Measurements from ENCODE around the gene PARD3B.

Gene PARD3B

GRCh38 chr2:204655101-204655500 lies 109.8 kb downstream of the PARD3B start:
- Histone ChIP-seq H3K4me3 (ENCODE audit: severe bottlenecking) (no peak overlapping the region), H3K27me3 (ENCODE audit: insufficient read depth, poor library complexity, severe bottlenecking) (no peaks in the 10 kb centered on the region), H3K27ac (ENCODE audit: poor library complexity, severe bottlenecking) (no peak overlapping the region), H3K36me3 (ENCODE audit: low read depth) (no peaks in the 10 kb centered on the region), H3K9me3 (ENCODE audit: severe bottlenecking) (no peaks in the 10 kb centered on the region), H3K4me1 (ENCODE audit: insufficient read depth, poor library complexity, severe bottlenecking) (peaks cover 3% of the 10 kb centered on the region)
- ATAC-seq (ENCODE audit: low read depth) = peak; percentile 46; the same call in 2 of the 3 replicates
- no peak for DNase-seq (ENCODE audit: low spot score)
- no peak for TF ChIP-seq CTCF (IDR thresholded peaks at IDR 0.05; ENCODE audit: poor library complexity, severe bottlenecking)

- no peak for ATAC-seq (ENCODE audit: low read depth)
- TF ChIP-seq CTCF (IDR thresholded peaks at IDR 0.05; ENCODE audit: poor library complexity, severe bottlenecking) = no peak
- Histone ChIP-seq H3K9me3 (ENCODE audit: severe bottlenecking) (no peaks in the 10 kb centered on the region), H3K27me3 (ENCODE audit: insufficient read depth, poor library complexity, severe bottlenecking) (no peaks in the 10 kb centered on the region), H3K4me3 (ENCODE audit: severe bottlenecking) (no peak overlapping the region), H3K27ac (ENCODE audit: poor library complexity, severe bottlenecking) (no peak overlapping the region), H3K36me3 (ENCODE audit: low read depth) (no peaks in the 10 kb centered on the region), H3K4me1 (ENCODE audit: insufficient read depth, poor library complexity, severe bottlenecking) (peaks cover 3% of the 10 kb centered on the region)
- no peak for DNase-seq (ENCODE audit: low spot score)
These were observed 110.4 kb downstream of the PARD3B start for GRCh38 chr2:204655626-204656025.

GRCh38 chr2:204657024-204657423 lies 111.7 kb downstream of the PARD3B start:
- TF ChIP-seq CTCF (IDR thresholded peaks at IDR 0.05; ENCODE audit: poor library complexity, severe bottlenecking) = no peak
- ATAC-seq (ENCODE audit: low read depth) = no peak
- no peaks in the 10 kb centered on the region for H3K36me3 ChIP-seq (ENCODE audit: low read depth)
- no peak overlapping the region for H3K27ac ChIP-seq (ENCODE audit: poor library complexity, severe bottlenecking)
- no peaks in the 10 kb centered on the region for H3K27me3 ChIP-seq (ENCODE audit: insufficient read depth, poor library complexity, severe bottlenecking)
- no peak for DNase-seq (ENCODE audit: low spot score)
- no peaks in the 10 kb centered on the region for H3K9me3 ChIP-seq (ENCODE audit: severe bottlenecking)
- no peak overlapping the region for H3K4me3 ChIP-seq (ENCODE audit: severe bottlenecking)
- peaks cover 3% of the 10 kb centered on the region for H3K4me1 ChIP-seq (ENCODE audit: insufficient read depth, poor library complexity, severe bottlenecking)

GRCh38 chr2:204662956-204663355 lies 117.7 kb downstream of the PARD3B start:
- Histone ChIP-seq H3K4me3 (ENCODE audit: severe bottlenecking) (no peak overlapping the region), H3K27me3 (ENCODE audit: insufficient read depth, poor library complexity, severe bottlenecking) (no peaks in the 10 kb centered on the region), H3K27ac (ENCODE audit: poor library complexity, severe bottlenecking) (no peak overlapping the region), H3K9me3 (ENCODE audit: severe bottlenecking) (no peaks in the 10 kb centered on the region), H3K4me1 (ENCODE audit: insufficient read depth, poor library complexity, severe bottlenecking) (peaks cover 18% of the 10 kb centered on the region), H3K36me3 (ENCODE audit: low read depth) (no peaks in the 10 kb centered on the region)
- DNase-seq (ENCODE audit: low spot score) = no peak
- no peak for ATAC-seq (ENCODE audit: low read depth)
- no peak for TF ChIP-seq CTCF (IDR thresholded peaks at IDR 0.05; ENCODE audit: poor library complexity, severe bottlenecking)

GRCh38 chr2:204663816-204664425 lies 118.6 kb downstream of the PARD3B start:
- Histone ChIP-seq H3K4me1 (ENCODE audit: insufficient read depth, poor library complexity, severe bottlenecking) (peaks cover 19% of the 10 kb centered on the region), H3K27ac (ENCODE audit: poor library complexity, severe bottlenecking) (peak overlapping the region; percentile 91), H3K9me3 (ENCODE audit: severe bottlenecking) (no peaks in the 10 kb centered on the region), H3K27me3 (ENCODE audit: insufficient read depth, poor library complexity, severe bottlenecking) (no peaks in the 10 kb centered on the region), H3K36me3 (ENCODE audit: low read depth) (no peaks in the 10 kb centered on the region), H3K4me3 (ENCODE audit: severe bottlenecking) (no peak overlapping the region)
- no peak for ATAC-seq (ENCODE audit: low read depth)
- no peak for DNase-seq (ENCODE audit: low spot score)
- TF ChIP-seq CTCF (IDR thresholded peaks at IDR 0.05; ENCODE audit: poor library complexity, severe bottlenecking) = no peak
